GM21423 (cell line): ENCODE measurements around the gene CTNNBL1.
"Not testable (repeated sequence)": the region's sequence is repeated elsewhere in the genome, so short reads cannot be mapped to it uniquely, and the experiment has no call there.

Experiments
- ATAC-seq: cut with Tn5 transposase; IDR thresholded peaks from one replicate; pipeline ENCODE4 v1.9.1; 2021; ENCODE audit warnings: mild to moderate bottlenecking, moderate library complexity; ENCODE audit not compliant: unreplicated experiment

CTNNBL1 gene

DNA sequence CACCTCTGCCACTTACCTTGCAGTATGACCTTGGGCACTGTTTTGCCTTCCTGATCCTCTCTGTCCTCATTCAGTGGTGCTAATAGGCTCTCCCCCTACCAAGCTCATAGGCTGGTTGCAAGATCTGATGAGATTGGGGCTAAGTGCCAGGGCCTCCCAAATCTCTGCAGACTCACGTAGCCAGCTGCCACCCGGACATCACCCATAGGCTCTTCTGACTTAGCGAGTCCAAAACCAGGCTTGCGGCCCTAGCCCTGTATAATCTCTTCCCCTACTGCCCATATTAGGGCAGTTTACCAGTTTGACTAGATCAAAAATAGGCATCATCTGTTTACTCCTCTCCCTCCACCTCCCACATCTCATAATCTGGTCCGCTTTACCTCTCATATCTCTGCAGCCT lies 154.9 kb downstream of the CTNNBL1 start:
- ATAC-seq, result no peak

DNA sequence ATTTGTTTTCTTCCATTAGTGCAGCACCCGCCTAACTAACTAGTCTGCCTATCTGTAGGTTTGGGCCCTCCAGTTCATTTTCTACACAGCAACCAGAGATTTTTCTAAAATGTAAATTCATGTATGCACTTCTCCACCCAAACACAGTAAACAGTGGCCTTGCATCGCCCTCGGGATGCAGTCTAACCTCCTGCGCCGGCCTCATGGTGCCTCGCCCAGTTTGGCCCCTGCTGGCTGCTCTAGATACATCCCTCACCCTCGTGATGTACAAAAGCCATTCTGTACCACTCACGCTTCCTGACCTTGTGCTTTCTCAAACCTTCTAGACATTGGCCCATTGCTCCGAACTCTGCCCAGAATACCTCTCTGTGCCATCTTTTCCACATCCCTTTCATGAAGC lies 155.3 kb downstream of the CTNNBL1 start:
- ATAC-seq, result no peak

DNA sequence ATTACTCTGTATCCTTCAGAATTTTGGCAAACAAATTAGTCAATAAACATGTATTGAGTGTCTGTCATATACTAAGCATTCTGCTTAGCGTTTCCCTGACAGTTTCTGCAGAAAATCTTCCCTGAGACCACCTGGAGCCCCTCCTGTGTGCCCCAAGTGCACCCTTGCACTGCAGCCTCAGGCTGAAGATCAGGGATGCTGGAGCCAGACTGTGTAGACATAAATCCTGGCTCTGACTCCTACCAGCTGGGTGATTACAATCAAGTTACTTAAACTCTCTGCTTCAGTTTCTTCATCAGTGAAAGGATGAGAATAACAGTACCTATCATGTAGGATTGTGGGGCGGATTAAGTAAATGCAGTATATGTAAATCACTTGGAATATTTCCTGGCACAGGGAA lies 155.7 kb downstream of the CTNNBL1 start:
- ATAC-seq, result no peak

DNA sequence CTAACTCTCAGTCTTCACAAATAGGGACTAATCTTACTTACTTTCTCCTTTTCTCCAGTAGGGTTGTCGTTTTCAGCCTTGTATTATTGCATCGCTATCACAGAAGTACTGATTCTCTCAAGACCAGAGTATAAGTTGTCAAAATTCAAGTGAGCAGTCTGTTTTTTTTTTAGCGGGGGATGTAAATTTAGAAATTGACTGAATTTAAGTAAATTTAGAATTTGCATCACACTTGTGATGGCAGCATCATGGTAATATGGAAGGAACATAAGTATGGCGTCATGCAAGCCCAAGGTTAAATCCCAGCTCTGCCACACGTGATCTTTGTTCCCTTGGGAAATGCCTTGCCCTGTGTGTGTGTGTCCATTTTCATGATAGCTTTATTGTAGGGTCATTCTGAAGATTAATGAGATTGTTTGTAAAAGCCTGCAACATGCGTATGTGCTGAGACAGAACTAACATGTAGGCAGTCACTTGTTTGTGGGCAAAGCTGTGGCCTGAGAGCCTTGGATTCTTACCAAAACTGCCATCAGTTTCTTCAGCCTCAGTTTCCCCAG lies 156.3 kb downstream of the CTNNBL1 start:
- ATAC-seq, result no peak

DNA sequence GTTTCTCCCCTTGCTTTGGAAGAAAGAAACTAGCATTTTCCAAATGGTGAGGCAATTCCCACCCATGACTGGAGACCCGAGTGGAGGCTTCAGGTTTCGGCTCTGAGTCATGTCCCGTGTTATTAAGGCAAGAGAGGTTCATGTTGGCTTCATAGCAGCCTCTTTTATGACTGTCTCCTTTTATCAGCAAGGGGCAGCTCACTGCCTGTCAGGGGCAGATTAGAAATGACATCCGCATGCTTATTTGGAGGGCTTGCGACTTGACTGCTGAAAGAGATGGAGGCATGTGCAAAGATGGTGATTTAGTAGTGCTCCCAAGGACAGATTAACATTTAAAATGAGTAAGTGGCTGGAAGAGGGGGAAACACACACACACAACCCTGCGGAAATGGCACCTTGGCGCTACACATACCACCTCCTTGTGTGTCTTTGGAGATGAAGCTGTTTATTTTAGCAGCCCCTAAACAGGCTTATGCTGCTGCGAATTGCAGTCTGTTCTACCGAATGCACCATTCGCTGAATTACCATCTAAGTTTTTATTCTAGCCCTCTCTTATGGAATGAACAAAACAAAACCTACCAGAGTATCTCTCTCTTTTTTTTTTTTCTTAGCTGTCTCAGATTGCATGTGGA lies 157.0 kb downstream of the CTNNBL1 start:
- no peak for ATAC-seq

DNA sequence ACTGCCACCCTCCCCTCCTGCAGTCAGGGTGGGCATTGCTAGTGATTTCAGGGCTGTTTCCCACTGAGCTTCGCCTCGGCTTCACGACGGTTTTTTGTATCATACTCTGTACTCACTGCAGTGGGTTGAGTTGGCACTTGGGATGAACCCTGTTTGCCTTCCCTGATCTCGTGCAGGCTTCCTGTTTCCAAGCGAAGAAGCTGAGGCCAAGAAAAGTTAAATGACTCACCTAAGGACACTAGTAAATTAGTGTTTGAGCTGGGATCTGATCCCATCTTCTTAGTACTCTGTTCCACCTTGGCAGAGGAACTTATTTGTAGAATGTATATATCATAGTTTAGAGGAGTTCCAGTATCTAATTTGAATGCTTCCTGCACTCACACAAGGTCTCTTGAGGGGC lies 158.8 kb downstream of the CTNNBL1 start:
- no peak for ATAC-seq

- ATAC-seq, result peak; percentile 43
Observed at GRCh38 chr20:37853823-37854375, 160.1 kb downstream of the CTNNBL1 start.

GRCh38 chr20:37856034-37856433 lies 162.2 kb downstream of the CTNNBL1 start:
- ATAC-seq, result not testable (repeated sequence)

DNA sequence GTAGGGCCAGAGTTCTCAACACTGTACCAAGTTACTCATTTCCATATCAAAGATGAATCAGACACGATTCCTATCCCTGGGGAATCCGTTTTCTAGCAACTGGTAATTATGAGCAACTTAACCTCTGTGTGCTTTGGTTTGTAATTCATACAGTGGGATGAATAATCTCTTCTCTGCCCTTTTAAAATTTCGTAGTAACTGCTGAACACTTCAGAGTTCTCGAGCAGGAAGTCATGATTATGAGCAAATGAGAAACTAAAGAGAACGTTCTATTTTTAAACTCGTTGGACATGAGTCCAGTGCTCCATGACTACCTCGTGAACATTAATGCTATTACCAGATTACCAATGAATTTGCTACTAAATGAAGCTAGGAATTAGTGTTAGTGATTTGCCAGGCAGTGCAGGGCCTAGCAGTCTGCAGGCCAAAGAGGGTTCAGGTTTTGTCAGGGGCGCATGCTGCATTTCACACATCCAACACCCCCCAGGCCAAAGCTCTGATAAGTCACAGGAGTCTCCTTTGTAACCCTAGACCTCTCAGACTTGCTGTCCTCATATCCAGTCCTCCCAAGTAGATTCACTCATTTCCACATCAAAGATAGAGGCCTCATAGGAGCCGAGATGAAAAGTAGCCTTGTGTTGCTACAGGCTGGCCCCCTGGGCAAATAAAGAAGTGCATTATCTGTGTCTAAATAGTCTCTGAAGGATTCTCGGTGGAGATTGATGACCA lies 163.3 kb downstream of the CTNNBL1 start:
- ATAC-seq, result no peak

DNA sequence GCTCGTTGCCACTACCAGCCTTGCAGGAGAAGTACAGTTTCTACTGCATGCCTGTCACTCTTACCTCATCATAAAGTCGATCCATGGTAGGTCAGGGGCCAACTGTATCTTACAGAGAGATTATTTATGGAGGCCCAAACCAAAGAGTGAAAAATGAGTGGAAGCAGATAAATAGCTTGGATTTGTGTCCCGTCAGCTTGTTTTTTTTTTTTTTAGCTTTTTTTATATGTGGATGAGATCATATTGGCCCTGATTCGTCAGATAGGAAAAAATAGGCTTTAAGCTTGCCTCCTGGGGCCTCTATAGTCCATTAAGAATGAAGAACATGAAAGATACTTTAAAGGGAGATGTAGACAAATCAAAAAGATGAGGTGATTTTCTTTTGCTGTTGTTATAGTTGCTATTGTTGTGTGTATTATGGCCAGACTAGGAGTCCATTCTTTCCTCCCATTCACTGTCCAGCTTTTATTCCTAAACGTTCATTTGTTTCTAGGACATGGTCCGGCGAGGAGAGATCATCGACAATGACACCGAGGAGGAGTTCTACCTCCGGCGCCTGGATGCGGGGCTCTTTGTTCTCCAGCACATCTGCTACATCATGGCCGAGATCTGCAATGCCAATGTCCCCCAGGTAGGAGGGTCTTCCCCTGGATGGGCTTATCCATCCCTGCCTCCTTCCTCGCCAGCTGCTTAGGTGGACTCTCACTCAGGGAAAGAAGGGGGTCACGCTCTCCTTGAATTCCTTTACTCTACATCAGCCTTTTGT lies 165.8 kb downstream of the CTNNBL1 start:
- ATAC-seq, result no peak

- ATAC-seq, result no peak
Observed at GRCh38 chr20:37863289-37863688, 169.5 kb downstream of the CTNNBL1 start.

- no peak for ATAC-seq
Observed at GRCh38 chr20:37864298-37864697, 170.5 kb downstream of the CTNNBL1 start.

DNA sequence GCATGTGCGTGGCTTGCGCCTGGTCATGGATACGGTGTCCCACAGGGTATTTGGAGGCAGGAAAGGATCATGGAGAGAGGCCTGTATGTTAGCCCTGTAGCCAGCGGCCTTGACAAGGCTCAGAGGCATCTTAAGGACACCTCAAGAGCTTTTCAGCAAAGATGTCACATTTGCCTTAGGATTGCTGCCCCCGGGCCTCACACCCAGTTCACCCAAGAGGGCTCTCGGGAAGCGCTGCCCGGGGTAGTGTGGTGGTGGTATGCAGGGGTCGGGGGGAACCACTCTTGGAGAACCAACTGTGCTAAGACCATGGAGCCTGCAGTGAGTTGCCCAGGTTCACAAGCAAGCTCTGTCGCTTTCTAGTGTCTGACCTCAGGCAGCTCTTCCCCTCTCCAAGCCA lies 172.2 kb downstream of the CTNNBL1 start:
- ATAC-seq, result no peak

DNA sequence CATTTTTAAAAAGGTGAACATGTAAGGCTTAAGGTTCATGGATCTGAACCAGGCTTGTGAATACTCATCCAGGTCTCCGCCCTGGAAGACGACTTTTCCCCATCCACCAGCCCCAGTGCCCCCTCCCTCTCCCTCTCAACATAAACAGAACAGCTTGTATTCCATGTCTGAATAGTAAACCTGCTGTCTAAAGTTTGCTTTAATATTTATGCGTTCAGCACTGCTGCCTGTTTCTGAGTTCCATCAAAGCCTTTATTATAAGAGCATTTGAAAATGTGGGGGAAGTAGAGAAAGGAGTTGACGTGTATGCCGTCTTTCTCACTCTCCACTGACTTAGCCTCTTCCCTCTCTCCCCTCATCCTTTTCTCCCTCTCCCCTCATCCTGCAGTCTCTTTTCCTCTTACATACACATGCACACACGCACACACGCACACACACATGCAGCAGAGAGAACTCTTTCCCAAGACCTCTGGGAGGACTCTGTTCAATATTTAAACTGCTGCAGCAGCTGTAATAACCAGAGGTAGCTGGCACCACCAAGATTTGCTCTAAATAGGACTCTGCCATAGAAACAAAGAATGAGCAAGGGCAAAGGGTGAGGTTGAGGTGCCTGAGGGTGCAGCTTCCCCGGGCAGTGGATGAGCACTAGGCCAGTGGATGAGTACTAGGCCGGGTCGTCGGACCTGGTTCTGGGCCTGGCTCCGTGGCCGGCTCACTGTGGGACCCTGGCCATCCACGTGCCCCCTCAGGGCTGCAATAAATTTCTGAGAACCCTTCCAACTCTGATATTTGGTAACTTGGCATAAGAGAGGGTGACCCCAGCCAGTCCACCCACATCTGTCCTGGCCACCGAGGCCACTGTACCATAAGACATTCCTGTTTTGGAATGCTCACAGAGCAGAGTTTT lies 173.7 kb downstream of the CTNNBL1 start:
- no peak for ATAC-seq

DNA sequence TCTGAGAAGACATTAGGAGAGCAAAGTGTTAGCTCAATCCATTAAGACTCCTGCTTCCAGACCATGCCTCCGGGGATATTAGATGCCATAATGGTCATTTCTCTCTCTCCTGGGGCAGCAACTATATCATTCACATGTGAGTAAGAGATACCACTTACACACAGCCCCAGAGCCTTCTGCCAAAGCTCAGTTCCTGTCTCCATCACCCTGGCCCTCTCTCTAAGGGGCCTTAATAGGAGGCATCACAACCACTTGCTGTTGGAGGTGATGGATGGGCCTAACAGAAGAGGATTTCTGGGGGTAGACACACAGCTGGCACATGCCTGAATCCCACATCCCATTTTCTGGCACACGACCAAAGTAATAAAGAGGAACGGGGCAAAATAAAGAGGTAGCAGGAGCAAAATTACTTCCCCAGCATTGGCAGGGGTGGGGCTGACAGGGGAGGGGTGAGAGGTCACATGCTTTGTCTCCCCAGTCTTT lies 175.1 kb downstream of the CTNNBL1 start:
- no peak for ATAC-seq

- ATAC-seq, result no peak
Observed at GRCh38 chr20:37869334-37869861, 175.6 kb downstream of the CTNNBL1 start.

GRCh38 chr20:37870294-37870693 lies 176.5 kb downstream of the CTNNBL1 start:
- ATAC-seq, result no peak

DNA sequence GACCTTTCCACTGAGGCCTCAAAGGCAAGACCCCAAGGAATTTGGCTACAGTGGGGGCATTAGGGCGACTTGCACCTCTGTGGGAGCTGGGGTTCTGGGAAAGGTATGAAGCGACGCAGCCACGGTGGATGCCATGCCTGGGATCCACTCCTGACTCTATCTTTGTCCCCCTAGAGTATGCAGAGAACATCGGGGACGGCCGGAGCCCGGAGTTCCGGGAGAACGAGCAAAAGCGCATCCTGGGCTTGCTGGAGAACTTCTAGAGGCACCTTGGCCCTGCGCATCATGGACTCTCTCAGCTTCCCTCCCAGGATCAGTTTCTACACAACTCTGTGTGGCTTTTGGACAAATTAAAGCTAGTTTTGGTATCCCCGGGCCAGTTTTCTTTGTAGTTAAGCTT lies 177.9 kb downstream of the CTNNBL1 start:
- no peak for ATAC-seq

DNA sequence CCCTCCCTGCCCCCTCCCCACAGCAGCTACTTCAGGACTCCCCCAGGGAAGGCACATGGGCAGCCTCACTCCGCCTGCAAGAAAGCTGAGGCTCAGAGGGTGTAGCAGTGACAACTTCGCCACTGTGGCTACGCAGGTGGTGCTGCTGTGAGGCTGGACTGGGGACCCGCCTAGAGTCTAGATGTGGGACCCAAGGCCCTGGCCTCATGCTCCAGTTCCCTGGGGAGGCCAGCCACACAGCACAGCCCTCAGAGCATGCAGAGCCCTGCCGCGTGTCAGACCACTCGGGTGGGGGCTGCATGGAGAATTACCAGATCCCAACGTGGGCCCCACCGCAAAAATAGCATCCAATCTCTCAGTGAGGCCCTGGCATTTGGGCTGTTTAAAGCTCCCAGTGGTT lies 178.3 kb downstream of the CTNNBL1 start:
- no peak for ATAC-seq

DNA sequence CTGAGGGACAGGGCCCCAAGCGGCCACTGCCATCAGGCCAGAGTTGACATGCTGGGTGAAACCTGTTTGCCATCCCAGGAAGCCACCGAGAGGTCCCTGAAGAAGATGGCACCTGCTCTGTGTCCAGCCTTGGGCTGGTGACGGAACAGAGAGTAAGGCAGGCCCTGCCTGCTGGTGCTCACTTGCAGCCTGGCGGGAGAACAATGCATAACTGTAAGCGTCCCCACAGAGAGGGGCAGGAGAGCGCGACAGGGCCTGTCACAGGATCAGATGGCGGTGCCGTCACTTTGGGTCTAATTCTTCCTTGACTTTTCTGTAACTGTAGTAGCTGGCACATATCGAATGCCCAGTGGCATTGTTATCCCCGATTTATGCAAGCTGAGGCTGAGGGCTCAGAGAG lies 180.1 kb downstream of the CTNNBL1 start:
- no peak for ATAC-seq
